22Rv1 (cell line): ENCODE results near the gene OR1A2.

Source experiments
- ZFX ChIP-seq: fragments of 450-650 bp; IDR thresholded peaks from 2 replicates; pipeline ENCODE4 v1.6.1; 2017; ENCODE audit warnings: antibody characterized with exemption, borderline replicate concordance
- TF ChIP-seq, protein P1 (sequence below): fragments of 450-650 bp; IDR thresholded peaks from 2 replicates; pipeline ENCODE4 v1.5.1; 2017; ENCODE audit warnings: mild to moderate bottlenecking

GRCh38 chr17:3197219-3197618 lies at the start of gene OR1A2:
- TF ChIP-seq, protein P1, sequence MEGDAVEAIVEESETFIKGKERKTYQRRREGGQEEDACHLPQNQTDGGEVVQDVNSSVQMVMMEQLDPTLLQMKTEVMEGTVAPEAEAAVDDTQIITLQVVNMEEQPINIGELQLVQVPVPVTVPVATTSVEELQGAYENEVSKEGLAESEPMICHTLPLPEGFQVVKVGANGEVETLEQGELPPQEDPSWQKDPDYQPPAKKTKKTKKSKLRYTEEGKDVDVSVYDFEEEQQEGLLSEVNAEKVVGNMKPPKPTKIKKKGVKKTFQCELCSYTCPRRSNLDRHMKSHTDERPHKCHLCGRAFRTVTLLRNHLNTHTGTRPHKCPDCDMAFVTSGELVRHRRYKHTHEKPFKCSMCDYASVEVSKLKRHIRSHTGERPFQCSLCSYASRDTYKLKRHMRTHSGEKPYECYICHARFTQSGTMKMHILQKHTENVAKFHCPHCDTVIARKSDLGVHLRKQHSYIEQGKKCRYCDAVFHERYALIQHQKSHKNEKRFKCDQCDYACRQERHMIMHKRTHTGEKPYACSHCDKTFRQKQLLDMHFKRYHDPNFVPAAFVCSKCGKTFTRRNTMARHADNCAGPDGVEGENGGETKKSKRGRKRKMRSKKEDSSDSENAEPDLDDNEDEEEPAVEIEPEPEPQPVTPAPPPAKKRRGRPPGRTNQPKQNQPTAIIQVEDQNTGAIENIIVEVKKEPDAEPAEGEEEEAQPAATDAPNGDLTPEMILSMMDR, result no peak
- TF ChIP-seq ZFX, result no peak
